ENCODE results near the gene CBX2.

GRCh38 chr17:79735096-79735495 lies 42.9 kb upstream of the CBX2 start:
- TF ChIP-seq CTCF (IDR thresholded peaks at IDR 0.05) (no peak), POLR2A (IDR thresholded peaks at IDR 0.05) (no peak)
